ENCODE results near the gene VAV3. TPM values are rescaled to one million over a fixed set of nuclear protein-coding genes. Genes with fewer than 3 reads are reported as not detected.

Gene VAV3
- total RNA-seq, 1 donor from 2014 or later: 2.6 TPM

DNA sequence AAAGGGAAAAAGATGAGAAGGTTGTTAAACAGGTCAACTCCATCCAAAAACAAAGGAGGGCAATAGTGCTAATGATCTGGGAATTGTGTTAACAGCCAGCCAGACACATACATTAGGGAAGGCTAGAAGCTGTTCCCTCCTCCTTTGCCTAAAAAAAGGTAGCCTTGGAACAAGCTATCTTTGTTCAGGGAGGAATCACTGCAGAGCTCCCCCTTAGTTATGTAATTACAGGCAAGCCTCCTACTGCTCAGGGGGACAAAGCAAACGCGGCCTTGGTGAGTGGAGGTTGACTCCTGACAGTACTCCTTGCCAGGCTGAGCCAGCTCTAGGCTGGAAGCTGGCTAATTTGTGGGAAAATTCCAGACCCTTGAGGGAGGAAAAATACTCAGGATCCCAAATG is 97.6 kb downstream of the VAV3 start:
- no peak overlapping the region for H3K4me3 Mint-ChIP-seq (ENCODE audit: unreplicated experiment)
- Histone ChIP-seq H3K4me1 (ENCODE audit: insufficient read depth, low read length) (no peaks in the 10 kb centered on the region), H3K4me2 (ENCODE audit: low read length) (no peak overlapping the region), H3K4me3 (ENCODE audit: insufficient read depth, low read depth, low read length) (no peak overlapping the region), H3K9ac (ENCODE audit: low read length) (no peak overlapping the region), H3K27me3 (ENCODE audit: insufficient read depth, low read length) (no peaks in the 10 kb centered on the region), H3K79me2 (ENCODE audit: insufficient read depth, low read length) (no peaks in the 10 kb centered on the region), H3K9me3 (ENCODE audit: insufficient read depth, low read depth, low read length) (no peaks in the 10 kb centered on the region), H2AFZ (ENCODE audit: low read depth, low read length) (no peak overlapping the region), H3K27ac (ENCODE audit: low read depth, low read length) (no peak overlapping the region), H4K20me1 (ENCODE audit: insufficient read depth, low read length) (no peaks in the 10 kb centered on the region), H3K36me3 (ENCODE audit: insufficient read depth, low read length) (no peaks in the 10 kb centered on the region)
- no peak overlapping the region for H3K27ac Mint-ChIP-seq (ENCODE audit: unreplicated experiment)
- H3K4me1 Mint-ChIP-seq (ENCODE audit: low read depth, unreplicated experiment): no peaks in the 10 kb centered on the region
- H3K36me3 Mint-ChIP-seq (ENCODE audit: low read depth, unreplicated experiment): no peaks in the 10 kb centered on the region
- H3K27me3 Mint-ChIP-seq (ENCODE audit: low read depth, unreplicated experiment): no peaks in the 10 kb centered on the region
- TF ChIP-seq, protein P1, sequence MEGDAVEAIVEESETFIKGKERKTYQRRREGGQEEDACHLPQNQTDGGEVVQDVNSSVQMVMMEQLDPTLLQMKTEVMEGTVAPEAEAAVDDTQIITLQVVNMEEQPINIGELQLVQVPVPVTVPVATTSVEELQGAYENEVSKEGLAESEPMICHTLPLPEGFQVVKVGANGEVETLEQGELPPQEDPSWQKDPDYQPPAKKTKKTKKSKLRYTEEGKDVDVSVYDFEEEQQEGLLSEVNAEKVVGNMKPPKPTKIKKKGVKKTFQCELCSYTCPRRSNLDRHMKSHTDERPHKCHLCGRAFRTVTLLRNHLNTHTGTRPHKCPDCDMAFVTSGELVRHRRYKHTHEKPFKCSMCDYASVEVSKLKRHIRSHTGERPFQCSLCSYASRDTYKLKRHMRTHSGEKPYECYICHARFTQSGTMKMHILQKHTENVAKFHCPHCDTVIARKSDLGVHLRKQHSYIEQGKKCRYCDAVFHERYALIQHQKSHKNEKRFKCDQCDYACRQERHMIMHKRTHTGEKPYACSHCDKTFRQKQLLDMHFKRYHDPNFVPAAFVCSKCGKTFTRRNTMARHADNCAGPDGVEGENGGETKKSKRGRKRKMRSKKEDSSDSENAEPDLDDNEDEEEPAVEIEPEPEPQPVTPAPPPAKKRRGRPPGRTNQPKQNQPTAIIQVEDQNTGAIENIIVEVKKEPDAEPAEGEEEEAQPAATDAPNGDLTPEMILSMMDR (IDR thresholded peaks at IDR 0.05; ENCODE audit: insufficient read depth, low read depth, low read length): no peak
- no peak for TF ChIP-seq EZH2 (IDR thresholded peaks at IDR 0.05; ENCODE audit: insufficient read depth, low read length)
- FAIRE-seq (no peak), DNase-seq (ENCODE audit: low read depth) (no peak)
- H3K9me3 Mint-ChIP-seq (ENCODE audit: unreplicated experiment): peaks cover 1% of the 10 kb centered on the region

DNA sequence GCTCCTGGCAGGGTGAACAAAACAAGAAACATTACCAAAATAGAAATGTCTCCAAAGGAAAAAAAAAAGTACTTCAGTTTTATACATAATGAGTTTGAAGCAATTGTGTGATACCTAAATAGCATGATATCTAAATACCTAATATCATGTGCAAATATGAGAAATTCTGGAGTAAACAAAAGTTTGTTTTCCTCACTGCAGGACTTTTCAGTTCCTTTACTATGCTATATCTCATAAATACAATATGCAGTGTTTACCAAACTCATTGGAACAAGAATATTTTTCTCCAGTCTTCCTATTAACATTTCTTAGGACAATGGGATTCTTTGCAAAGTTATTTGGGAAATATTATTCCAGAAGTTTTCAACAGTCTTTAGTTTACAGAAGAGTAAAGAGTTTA is 98.1 kb downstream of the VAV3 start:
- H3K27me3 ChIP-seq (ENCODE audit: insufficient read depth, low read length): no peaks in the 10 kb centered on the region
- no peak for FAIRE-seq
- DNase-seq (ENCODE audit: low read depth): no peak
- H3K4me1 ChIP-seq (ENCODE audit: insufficient read depth, low read length): no peaks in the 10 kb centered on the region
- no peaks in the 10 kb centered on the region for H3K79me2 ChIP-seq (ENCODE audit: insufficient read depth, low read length)
- no peaks in the 10 kb centered on the region for H3K27me3 Mint-ChIP-seq (ENCODE audit: low read depth, unreplicated experiment)
- no peak overlapping the region for H3K27ac ChIP-seq (ENCODE audit: low read depth, low read length)
- no peak overlapping the region for H2AFZ ChIP-seq (ENCODE audit: low read depth, low read length)
- no peaks in the 10 kb centered on the region for H3K36me3 Mint-ChIP-seq (ENCODE audit: low read depth, unreplicated experiment)
- H3K4me3 Mint-ChIP-seq (ENCODE audit: unreplicated experiment): no peak overlapping the region
- no peaks in the 10 kb centered on the region for H4K20me1 ChIP-seq (ENCODE audit: insufficient read depth, low read length)
- H3K9ac ChIP-seq (ENCODE audit: low read length): no peak overlapping the region
- no peak overlapping the region for H3K4me3 ChIP-seq (ENCODE audit: insufficient read depth, low read depth, low read length)
- no peak overlapping the region for H3K27ac Mint-ChIP-seq (ENCODE audit: unreplicated experiment)
- H3K4me1 Mint-ChIP-seq (ENCODE audit: low read depth, unreplicated experiment): peaks cover 4% of the 10 kb centered on the region
- TF ChIP-seq, protein P1 (IDR thresholded peaks at IDR 0.05; ENCODE audit: insufficient read depth, low read depth, low read length): no peak
- TF ChIP-seq EZH2 (IDR thresholded peaks at IDR 0.05; ENCODE audit: insufficient read depth, low read length): no peak
- peaks cover 1% of the 10 kb centered on the region for H3K9me3 Mint-ChIP-seq (ENCODE audit: unreplicated experiment)
- no peaks in the 10 kb centered on the region for H3K9me3 ChIP-seq (ENCODE audit: insufficient read depth, low read depth, low read length)
- no peaks in the 10 kb centered on the region for H3K36me3 ChIP-seq (ENCODE audit: insufficient read depth, low read length)
- no peak overlapping the region for H3K4me2 ChIP-seq (ENCODE audit: low read length)

GRCh38 chr1:107865627-107866026 is 99.4 kb downstream of the VAV3 start:
- H3K9ac ChIP-seq (ENCODE audit: low read length): no peak overlapping the region
- Mint-ChIP-seq H3K4me1 (ENCODE audit: low read depth, unreplicated experiment) (peaks cover 4% of the 10 kb centered on the region), H3K4me3 (ENCODE audit: unreplicated experiment) (no peak overlapping the region), H3K27me3 (ENCODE audit: low read depth, unreplicated experiment) (no peaks in the 10 kb centered on the region), H3K36me3 (ENCODE audit: low read depth, unreplicated experiment) (no peaks in the 10 kb centered on the region), H3K9me3 (ENCODE audit: unreplicated experiment) (peaks cover 1% of the 10 kb centered on the region), H3K27ac (ENCODE audit: unreplicated experiment) (no peak overlapping the region)
- H3K4me1 ChIP-seq (ENCODE audit: insufficient read depth, low read length): no peaks in the 10 kb centered on the region
- no peak overlapping the region for H2AFZ ChIP-seq (ENCODE audit: low read depth, low read length)
- no peaks in the 10 kb centered on the region for H3K36me3 ChIP-seq (ENCODE audit: insufficient read depth, low read length)
- H4K20me1 ChIP-seq (ENCODE audit: insufficient read depth, low read length): no peaks in the 10 kb centered on the region
- FAIRE-seq (no peak), DNase-seq (ENCODE audit: low read depth) (no peak)
- H3K79me2 ChIP-seq (ENCODE audit: insufficient read depth, low read length): no peaks in the 10 kb centered on the region
- no peak overlapping the region for H3K4me2 ChIP-seq (ENCODE audit: low read length)
- TF ChIP-seq EZH2 (IDR thresholded peaks at IDR 0.05; ENCODE audit: insufficient read depth, low read length): no peak
- TF ChIP-seq, protein P1 (IDR thresholded peaks at IDR 0.05; ENCODE audit: insufficient read depth, low read depth, low read length): no peak
- H3K27me3 ChIP-seq (ENCODE audit: insufficient read depth, low read length): no peaks in the 10 kb centered on the region
- H3K27ac ChIP-seq (ENCODE audit: low read depth, low read length): no peak overlapping the region
- no peaks in the 10 kb centered on the region for H3K9me3 ChIP-seq (ENCODE audit: insufficient read depth, low read depth, low read length)
- H3K4me3 ChIP-seq (ENCODE audit: insufficient read depth, low read depth, low read length): no peak overlapping the region

All from astrocyte (in vitro differentiated cells and primary cell).